ENCODE data around the gene ACVR1. TPM values are rescaled to one million over a fixed set of nuclear protein-coding genes. Genes with fewer than 3 reads are reported as not detected.
"Not testable (repeated sequence)": the region's sequence is repeated elsewhere in the genome, so short reads cannot be mapped to it uniquely, and the experiment has no call there.

ACVR1 gene
- total and polyA plus RNA-seq, 5 donors, result 20.6 to 59.3 (median 48.8) TPM

DNA sequence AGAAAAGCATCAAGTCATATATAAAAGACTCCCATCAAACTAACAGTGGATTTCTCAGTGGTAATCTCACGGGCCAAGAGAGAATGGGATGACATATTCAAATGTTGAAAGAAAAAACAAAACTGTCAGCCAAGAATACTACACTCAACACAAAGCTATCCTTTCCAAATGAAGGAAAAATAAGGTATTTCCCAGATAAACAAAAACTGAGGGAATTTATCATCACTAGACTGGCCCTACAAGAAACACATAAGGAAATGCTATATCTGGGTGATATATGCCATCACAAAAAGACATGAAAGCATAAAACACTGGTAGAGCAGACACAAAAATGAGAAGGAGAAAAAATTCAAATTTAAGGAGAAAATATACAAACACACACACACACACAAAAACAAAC lies 118.6 kb downstream of the ACVR1 start:
- no peak for ATAC-seq
- no peak overlapping the region for H3K4me3 ChIP-seq (ENCODE audit: low read length)
- no peak overlapping the region for H3K27ac ChIP-seq (ENCODE audit: low read length)
- no peaks in the 10 kb centered on the region for H3K9me3 ChIP-seq (ENCODE audit: control insufficient read depth, low read length)
- intact Hi-C loops (cut with DNase I), result no loop called here
- no peaks in the 10 kb centered on the region for H3K4me1 ChIP-seq (ENCODE audit: control insufficient read depth, insufficient read depth, low read length)
- no peak for DNase-seq
- H3K27me3 ChIP-seq (ENCODE audit: control insufficient read depth, insufficient read depth), result no peaks in the 10 kb centered on the region
- 93% methylated on average over 1 of the region's 1 CpG for WGBS

DNA sequence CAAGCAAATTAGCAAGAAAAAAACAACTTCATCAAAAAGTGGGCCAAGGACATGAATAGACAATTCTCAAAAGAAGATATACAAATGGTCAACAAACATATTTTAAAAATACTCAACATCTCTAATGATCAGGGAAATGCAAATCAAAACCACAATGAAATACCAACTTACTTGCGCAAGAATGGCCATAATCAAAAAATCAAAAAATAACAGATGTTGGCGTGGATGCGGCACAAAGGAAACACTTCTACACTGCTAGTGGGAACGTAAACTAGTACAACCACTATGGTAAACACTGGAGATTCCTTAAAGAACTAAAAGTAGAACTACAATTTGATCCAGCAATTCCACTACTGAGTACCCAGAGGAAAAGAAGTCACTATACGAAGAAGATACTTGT lies 119.7 kb downstream of the ACVR1 start:
- H3K27ac ChIP-seq (ENCODE audit: low read length); H3K27me3 ChIP-seq (ENCODE audit: control insufficient read depth, insufficient read depth); H3K4me1 ChIP-seq (ENCODE audit: control insufficient read depth, insufficient read depth, low read length); intact Hi-C loops (cut with DNase I); DNase-seq; H3K9me3 ChIP-seq (ENCODE audit: control insufficient read depth, low read length); H3K4me3 ChIP-seq (ENCODE audit: low read length); ATAC-seq: not testable (repeated sequence)
- WGBS, result 97% methylated on average over 5 of the region's 5 CpGs

DNA sequence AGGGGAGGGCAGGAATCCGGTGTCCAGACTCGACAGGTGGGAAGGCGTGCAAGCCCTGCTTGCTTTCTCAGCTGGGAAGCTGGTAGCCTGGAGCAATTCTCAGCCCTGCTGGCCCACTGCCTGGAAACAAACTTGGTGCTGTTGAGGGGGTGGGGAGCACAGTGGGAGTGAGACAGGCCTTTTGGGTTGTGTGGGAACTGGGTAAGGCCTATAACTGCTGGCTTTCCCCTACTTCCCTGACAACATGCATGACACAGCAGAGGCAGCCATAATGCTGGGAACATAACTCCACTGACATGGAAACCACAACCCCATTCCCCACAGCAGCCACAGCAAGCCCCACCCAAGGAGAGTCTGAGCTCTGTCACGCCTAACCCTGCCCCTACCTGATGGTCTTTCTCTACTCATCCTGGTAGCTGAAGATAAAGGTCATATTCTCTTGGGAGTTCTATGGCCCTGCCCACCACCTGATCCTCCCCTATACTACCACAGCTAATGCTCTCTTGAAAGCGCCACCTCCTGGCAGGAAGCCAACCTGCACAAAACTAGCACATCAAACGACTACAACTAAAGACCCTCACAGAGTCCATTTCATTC lies 124.6 kb downstream of the ACVR1 start:
- intact Hi-C loops (cut with DNase I), result no loop called here
- no peak overlapping the region for H3K4me3 ChIP-seq (ENCODE audit: low read length)
- DNase-seq, result peak in 1 of 3 donors; percentile 59

DNA sequence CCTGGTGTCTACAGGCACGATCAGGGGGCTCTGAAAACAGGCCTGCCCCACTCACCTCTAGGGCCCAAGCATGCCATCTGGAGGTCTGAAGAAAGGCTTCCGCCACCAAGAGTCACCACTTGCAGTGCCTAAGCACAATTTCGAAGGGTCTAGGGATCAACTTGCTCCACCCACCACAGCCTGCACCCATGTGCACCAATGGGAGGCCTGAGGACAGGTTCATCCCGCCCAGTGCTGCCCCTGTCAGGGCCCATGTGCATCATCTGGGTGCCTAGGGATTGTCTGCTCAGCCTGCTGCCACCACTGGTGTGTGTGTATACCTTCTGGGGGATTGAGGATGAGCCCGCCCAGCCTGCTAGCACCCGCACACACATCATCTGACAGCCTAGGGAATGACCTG lies 126.4 kb downstream of the ACVR1 start:
- intact Hi-C loops (cut with DNase I), result no loop called here
- H3K9me3 ChIP-seq (ENCODE audit: control insufficient read depth, low read length), result no peaks in the 10 kb centered on the region
- no peak for DNase-seq
- no peaks in the 10 kb centered on the region for H3K27me3 ChIP-seq (ENCODE audit: control insufficient read depth, insufficient read depth)
- H3K4me1 ChIP-seq (ENCODE audit: control insufficient read depth, insufficient read depth, low read length), result peaks cover 2% of the 10 kb centered on the region
- WGBS, result 97% methylated on average over 6 of the region's 6 CpGs
- peak; percentile 38 to 39 for ATAC-seq
- no peak overlapping the region for H3K4me3 ChIP-seq (ENCODE audit: low read length)
- H3K27ac ChIP-seq (ENCODE audit: low read length), result no peak overlapping the region

More for the DNA sequence above, 124.6 kb downstream of the ACVR1 start:
- Histone ChIP-seq H3K9me3 (ENCODE audit: control insufficient read depth, low read length) (no peaks in the 10 kb centered on the region), H3K27me3 (ENCODE audit: control insufficient read depth, insufficient read depth) (no peaks in the 10 kb centered on the region), H3K4me1 (ENCODE audit: control insufficient read depth, insufficient read depth, low read length) (peaks cover 2% of the 10 kb centered on the region), H3K27ac (ENCODE audit: low read length) (no peak overlapping the region)
- ATAC-seq, result peak; percentile 26 to 70
- WGBS, result 85% methylated on average over 6 of the region's 6 CpGs

DNA sequence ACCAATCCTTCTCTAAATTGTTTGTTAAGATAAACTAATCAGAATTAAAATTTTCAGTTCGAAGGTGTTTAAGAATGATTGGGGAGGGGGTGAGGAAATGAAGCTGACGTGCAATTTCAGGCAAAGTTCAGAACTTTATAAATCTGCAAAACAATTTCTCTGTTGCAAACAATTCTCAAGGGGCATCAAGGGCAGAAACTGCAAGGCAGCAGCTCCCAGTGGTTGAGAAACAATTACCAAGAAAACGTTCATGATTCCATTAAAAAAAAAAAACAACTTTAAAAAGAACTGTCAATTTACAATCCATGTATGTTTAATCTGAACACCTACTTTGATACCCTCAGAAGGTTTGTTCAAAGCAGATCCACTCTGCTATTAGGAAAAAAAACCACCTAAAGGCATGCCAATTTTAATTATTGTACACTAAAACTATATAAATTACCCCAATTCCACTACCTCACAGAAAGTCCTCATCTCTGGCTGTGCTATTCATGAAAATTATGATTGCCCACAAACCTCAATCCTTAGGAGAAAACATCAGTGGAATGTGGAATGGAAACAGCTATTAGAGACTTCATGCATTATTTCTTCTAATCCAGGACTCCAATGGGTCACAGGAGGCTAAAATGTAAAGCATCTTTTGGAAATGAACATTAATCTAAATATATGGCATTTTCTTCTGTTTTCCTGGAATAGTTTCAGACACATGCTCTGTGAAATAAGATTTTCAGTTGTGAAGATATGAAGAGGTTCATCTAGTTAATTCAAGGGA lies 127.6 kb downstream of the ACVR1 start:
- Histone ChIP-seq H3K27me3 (ENCODE audit: control insufficient read depth, insufficient read depth) (no peaks in the 10 kb centered on the region), H3K4me1 (ENCODE audit: control insufficient read depth, insufficient read depth, low read length) (peaks cover 2% of the 10 kb centered on the region), H3K4me3 (ENCODE audit: low read length) (no peak overlapping the region), H3K9me3 (ENCODE audit: control insufficient read depth, low read length) (no peaks in the 10 kb centered on the region), H3K27ac (ENCODE audit: low read length) (no peak overlapping the region)
- ATAC-seq (peak in 1 of 2 donors; percentile 21), DNase-seq (no peak)
- WGBS, result 51% methylated on average over 3 of the region's 3 CpGs
- intact Hi-C loops (cut with DNase I), result no loop called here

DNA sequence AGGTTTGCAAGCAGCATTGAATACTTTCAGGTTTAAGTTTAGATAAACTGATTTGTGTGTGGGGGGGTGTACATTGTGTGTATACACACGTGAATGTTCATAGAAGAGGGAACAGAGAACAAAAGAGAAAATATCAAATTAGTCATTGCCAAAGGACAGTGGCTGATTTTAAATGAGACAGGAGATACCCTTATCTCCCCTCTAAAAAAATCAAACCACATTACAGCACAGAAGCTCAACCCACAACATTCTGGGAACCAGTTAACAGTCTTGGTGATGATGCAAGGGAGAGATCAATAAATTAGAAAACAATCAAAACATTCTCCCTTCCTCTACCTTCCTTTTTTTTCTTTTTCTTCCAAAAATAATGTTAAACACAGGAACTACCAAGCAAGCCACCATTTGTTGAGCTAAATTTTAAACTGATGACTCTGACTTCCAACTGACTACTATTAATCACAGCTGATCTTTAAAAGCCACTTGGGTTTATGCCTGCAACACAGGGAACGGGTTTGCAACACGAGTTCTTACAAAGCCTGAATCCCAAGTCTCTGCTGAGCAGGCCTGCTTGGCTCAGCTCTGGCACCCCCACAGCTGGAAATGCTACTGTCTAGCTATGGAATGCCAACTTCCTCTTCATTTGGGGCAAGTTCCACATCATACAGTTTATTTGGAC lies 128.3 kb downstream of the ACVR1 start:
- Histone ChIP-seq H3K27ac (ENCODE audit: low read length) (no peak overlapping the region), H3K9me3 (ENCODE audit: control insufficient read depth, low read length) (no peaks in the 10 kb centered on the region), H3K4me1 (ENCODE audit: control insufficient read depth, insufficient read depth, low read length) (peaks cover 2% of the 10 kb centered on the region), H3K27me3 (ENCODE audit: control insufficient read depth, insufficient read depth) (no peaks in the 10 kb centered on the region), H3K4me3 (ENCODE audit: low read length) (no peak overlapping the region)
- ATAC-seq (peak; percentile 69 to 77), DNase-seq (peak; percentile 56 to 81 (median 76))
- WGBS, result 54% methylated on average over 3 of the region's 3 CpGs
- intact Hi-C loops (cut with DNase I), result no loop called here

DNA sequence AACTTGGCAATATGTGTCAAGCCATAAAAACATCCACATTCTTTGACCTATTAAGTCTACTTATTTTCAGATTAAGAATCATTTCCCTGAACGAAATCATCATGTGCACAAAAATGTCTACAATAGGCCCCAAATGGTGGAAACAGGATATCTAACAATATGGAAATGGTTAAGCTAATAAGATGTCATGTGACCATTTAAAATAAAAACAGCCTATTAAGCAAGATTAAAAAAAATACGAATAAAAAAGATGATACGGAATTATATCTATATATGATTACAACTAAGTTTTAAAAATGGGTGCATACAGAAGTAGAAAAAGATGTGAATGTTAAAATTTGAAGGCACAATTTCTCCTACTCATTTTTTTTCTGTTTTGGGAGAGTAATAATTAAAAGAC lies 128.8 kb downstream of the ACVR1 start:
- Histone ChIP-seq H3K4me3 (ENCODE audit: low read length) (no peak overlapping the region), H3K27me3 (ENCODE audit: control insufficient read depth, insufficient read depth) (no peaks in the 10 kb centered on the region), H3K4me1 (ENCODE audit: control insufficient read depth, insufficient read depth, low read length) (peaks cover 2% of the 10 kb centered on the region), H3K27ac (ENCODE audit: low read length) (no peak overlapping the region), H3K9me3 (ENCODE audit: control insufficient read depth, low read length) (no peaks in the 10 kb centered on the region)
- 88% methylated on average over 3 of the region's 3 CpGs for WGBS
- intact Hi-C loops (cut with DNase I), result no loop called here
- ATAC-seq (no peak), DNase-seq (no peak)

DNA sequence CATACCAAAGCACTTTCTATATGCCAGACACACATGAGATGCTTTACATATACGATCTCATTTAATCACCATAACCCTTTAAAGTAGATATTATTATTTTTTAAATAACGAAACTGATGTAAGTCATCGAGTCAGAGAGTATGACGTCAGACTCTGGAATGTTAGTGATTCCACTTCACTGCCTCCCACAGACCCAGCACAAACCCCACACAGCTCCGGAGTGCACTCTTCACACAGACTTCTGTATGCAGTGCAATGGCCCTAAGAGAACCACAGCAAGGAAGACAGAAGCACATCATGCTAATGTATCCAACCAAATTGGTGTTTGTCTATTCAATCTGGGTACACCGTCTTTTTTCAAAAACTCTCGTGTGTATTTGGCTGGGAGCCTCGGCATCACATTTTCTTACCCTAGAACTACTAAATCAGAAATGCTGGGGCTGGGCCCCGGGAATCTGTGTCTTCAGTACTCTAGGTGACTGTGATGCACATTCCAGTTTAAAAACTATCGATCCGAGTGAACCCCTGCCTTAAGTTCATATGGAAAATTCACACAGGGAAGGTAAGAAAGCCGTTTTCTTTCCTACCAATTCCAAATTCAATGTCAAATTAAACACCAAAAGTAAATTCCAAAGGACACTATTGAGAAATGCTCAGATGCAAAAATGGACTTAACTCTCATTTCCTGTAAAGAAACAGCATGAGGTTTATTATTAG lies 129.7 kb downstream of the ACVR1 start:
- intact Hi-C loops (cut with DNase I), result no loop called here
- ATAC-seq, result no peak
- H3K9me3 ChIP-seq (ENCODE audit: control insufficient read depth, low read length), result no peaks in the 10 kb centered on the region

DNA sequence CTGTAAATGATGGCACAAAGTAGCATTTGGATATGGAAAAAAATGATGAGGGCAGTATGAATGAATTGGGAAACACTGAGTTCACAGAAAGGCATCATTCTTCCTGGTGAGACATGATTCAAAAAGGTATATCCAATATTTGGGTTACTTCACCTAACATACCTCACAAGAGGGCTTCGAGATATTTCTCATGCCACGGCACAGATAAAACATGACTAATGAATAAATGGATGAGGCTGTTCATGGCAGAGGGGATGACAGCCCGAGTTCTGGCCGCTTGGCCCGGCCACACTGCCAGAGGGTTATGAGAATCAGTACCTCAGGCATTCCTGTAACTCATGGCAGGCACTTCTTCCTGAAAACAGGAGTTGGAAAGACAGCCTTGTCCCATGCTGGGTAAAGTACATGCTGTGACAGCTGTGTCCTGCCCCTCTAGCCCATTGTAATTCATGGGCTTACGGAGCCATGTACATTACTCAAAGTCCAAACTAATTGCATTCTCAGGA lies 131.5 kb downstream of the ACVR1 start:
- Histone ChIP-seq H3K4me1 (ENCODE audit: control insufficient read depth, insufficient read depth, low read length) (no peaks in the 10 kb centered on the region), H3K27ac (ENCODE audit: low read length) (no peak overlapping the region), H3K4me3 (ENCODE audit: low read length) (no peak overlapping the region), H3K27me3 (ENCODE audit: control insufficient read depth, insufficient read depth) (no peaks in the 10 kb centered on the region), H3K9me3 (ENCODE audit: control insufficient read depth, low read length) (no peaks in the 10 kb centered on the region)
- intact Hi-C loops (cut with DNase I), result no loop called here
- no peak for ATAC-seq
- no peak for DNase-seq
- 97% methylated on average over 6 of the region's 6 CpGs for WGBS

More for the DNA sequence above, 129.7 kb downstream of the ACVR1 start:
- WGBS, result 85% methylated on average over 12 of the region's 12 CpGs
- DNase-seq, result no peak
- H3K4me1 ChIP-seq (ENCODE audit: control insufficient read depth, insufficient read depth, low read length), result peaks cover 2% of the 10 kb centered on the region
- H3K27ac ChIP-seq (ENCODE audit: low read length), result no peak overlapping the region
- H3K27me3 ChIP-seq (ENCODE audit: control insufficient read depth, insufficient read depth), result no peaks in the 10 kb centered on the region
- H3K4me3 ChIP-seq (ENCODE audit: low read length), result no peak overlapping the region

DNA sequence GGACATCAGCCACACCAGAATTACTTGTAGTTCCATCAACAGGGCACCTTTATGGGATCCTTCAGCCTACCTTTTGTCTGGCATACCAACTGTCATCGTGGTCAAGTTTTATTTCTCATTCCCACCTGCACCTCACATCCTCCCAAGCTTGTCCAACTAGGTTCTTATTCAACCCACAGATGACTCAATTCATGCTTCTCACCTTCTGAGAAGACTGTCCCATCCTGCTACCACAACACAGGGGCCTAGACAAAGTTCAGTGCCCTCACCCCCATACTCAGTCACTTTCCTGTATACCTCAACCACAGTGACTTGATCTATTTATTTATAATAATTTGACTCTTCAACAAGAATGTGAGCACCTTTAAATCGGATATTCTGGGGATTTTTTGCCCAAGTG lies 133.1 kb downstream of the ACVR1 start:
- Histone ChIP-seq H3K9me3 (ENCODE audit: control insufficient read depth, low read length) (no peaks in the 10 kb centered on the region), H3K27me3 (ENCODE audit: control insufficient read depth, insufficient read depth) (no peaks in the 10 kb centered on the region), H3K4me1 (ENCODE audit: control insufficient read depth, insufficient read depth, low read length) (no peaks in the 10 kb centered on the region), H3K27ac (ENCODE audit: low read length) (no peak overlapping the region), H3K4me3 (ENCODE audit: low read length) (no peak overlapping the region)
- intact Hi-C loops (cut with DNase I), result no loop called here
- 97% methylated on average over 2 of the region's 2 CpGs for WGBS
- no peak for DNase-seq
- no peak for ATAC-seq

Measured in right cardiac atrium (tissue), 5 donors.